T47D (cell line): Measurements from ENCODE around the gene GPC5.

Experiments
- DNase-seq, 2 experiments: peaks; one replicate each; pipeline versions ENCODE4 v3.0.0 to v3.0.0-alpha.2; 2011 to 2012; ENCODE audit warnings: low read depth in 1 of 2, low spot score in 1 of 2
- JUND ChIP-seq: IDR thresholded peaks from 2 replicates; pipeline ENCODE4 v1.6.1; 2012; ENCODE audit warnings: low read depth
- in situ Hi-C: cut with HindIII; loops from 2 replicates; pipeline ENCODE4 v1.10.0; 2016; ENCODE audit warnings: low sequenced_read_pairs, low pct_unique_long_range_greater_than_20kb

The GPC5 gene

GRCh38 chr13:92012787-92013186, 614.4 kb downstream of the GPC5 start:
- in situ Hi-C loops: no loop called here
- no peak for TF ChIP-seq JUND
- DNase-seq: no peak

- no peak for TF ChIP-seq JUND
- DNase-seq: no peak
- in situ Hi-C loops: no loop called here
Observed at GRCh38 chr13:92017737-92018136, 619.3 kb downstream of the GPC5 start.

DNA sequence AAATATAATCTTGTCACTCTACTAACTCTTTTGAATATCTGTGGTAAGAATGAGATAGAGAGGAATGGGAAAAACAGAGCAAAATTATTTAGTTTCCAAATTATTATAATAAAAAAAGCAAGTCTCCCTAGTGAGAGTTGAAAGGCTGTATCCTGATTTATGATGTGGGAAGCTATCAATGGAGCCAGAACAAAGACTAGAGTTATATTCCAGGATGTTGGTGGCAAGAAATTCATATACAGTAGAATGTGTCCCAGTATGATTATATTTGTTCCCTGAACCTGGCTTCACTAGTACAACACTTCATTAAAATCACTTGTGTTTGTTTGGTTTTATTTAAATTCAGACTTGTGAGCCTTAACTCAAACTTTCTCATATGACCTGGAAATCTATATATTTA, 630.3 kb downstream of the GPC5 start:
- in situ Hi-C loops: no loop called here
- DNase-seq: no peak
- TF ChIP-seq JUND: no peak

- DNase-seq: no peak
- TF ChIP-seq JUND: no peak
- in situ Hi-C loops: no loop called here
Observed at GRCh38 chr13:92029641-92030040, 631.2 kb downstream of the GPC5 start.

GRCh38 chr13:92038905-92039304, 640.5 kb downstream of the GPC5 start:
- in situ Hi-C loops: no loop called here
- TF ChIP-seq JUND: no peak
- DNase-seq: no peak

- in situ Hi-C loops: no loop called here
- DNase-seq: no peak
- TF ChIP-seq JUND: no peak
Observed at GRCh38 chr13:92042522-92042921, 644.1 kb downstream of the GPC5 start.

DNA sequence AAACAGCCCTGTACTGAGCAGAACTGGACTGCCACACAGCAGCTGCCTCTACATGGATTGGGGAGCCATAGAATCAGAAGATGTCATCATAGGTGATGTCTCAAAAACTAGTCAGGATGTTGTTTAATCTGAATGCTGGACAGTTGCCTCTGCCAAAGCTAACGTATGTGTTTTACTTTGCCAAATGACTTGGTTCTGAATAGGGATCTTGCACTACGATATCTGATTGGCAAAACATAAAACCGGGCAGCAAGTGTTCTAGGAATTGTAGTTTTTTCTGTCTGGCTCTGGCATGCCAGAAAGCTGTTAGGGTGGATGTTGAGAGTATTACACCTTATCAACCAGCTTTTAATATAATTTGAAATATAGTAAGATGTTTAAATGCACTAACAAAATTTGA, 645.9 kb downstream of the GPC5 start:
- in situ Hi-C loops: no loop called here
- TF ChIP-seq JUND: no peak
- DNase-seq: peak in 1 of 2 experiments; percentile 19

DNA sequence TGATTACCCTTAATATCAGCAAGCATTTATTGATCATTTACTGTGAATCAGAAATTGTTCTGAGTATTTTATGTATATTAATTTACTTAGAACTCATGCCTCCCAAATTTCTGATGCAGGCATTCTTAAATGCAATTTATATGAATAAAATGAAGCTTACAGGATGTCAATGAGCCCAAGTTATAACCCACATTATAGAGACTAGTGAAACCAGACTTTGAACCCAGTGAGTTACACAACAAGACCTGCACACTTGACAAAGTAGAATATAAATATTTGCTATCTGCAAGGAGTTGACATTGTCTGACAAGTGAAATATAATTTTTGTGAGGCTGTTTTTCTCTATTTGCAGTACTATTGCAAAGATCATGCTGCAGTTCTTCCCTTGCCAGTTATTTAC, 656.0 kb downstream of the GPC5 start:
- in situ Hi-C loops: no loop called here
- TF ChIP-seq JUND: no peak
- DNase-seq: no peak

DNA sequence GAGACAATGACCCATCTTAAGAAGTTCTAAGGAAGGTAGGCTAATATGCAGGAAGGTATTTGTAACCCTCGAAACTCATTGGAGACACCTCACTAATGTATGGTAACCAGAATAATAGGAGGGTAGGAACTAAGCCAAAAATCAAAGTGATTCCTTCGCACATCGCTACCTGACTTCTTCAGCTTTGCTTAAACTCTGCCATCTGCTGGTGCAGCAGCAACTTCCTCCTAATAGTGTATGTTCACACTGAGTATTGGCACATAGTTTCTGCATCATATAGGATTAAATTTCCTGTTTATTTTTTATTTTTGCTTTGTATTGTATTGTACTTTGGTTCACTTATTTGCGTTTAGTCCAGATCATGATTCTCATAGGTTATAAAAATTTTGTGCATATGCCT, 676.2 kb downstream of the GPC5 start:
- in situ Hi-C loops: no loop called here
- peak; percentile 13 to 69 for DNase-seq
- TF ChIP-seq JUND: no peak

- no peak for DNase-seq
- TF ChIP-seq JUND: no peak
- in situ Hi-C loops: no loop called here
Observed at GRCh38 chr13:92097337-92097903, 699.0 kb downstream of the GPC5 start.

DNA sequence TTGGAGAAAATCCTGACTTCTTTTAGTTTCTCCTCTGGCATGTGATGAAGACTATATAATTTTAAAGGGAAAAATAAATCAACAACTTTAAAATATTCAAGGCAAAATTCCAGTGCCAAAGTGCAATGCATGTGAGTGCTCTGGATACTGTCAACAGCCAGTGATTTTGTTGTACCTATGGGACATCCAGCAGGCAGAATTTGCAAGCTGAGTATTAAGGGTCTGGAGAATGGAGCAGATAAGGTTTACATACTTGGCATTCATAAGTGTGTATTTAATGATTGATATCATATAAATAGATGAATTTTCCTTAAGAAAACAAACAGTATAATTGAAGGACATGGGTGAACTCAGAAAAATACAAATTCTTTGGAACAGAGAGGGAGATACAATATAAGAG, 703.4 kb downstream of the GPC5 start:
- in situ Hi-C loops: no loop called here
- no peak for TF ChIP-seq JUND
- DNase-seq: no peak

GRCh38 chr13:92103689-92104153, 705.3 kb downstream of the GPC5 start:
- in situ Hi-C loops: no loop called here
- peak in 1 of 2 experiments; percentile 48 for DNase-seq
- no peak; the same call in 1 of the 2 replicates for TF ChIP-seq JUND

DNA sequence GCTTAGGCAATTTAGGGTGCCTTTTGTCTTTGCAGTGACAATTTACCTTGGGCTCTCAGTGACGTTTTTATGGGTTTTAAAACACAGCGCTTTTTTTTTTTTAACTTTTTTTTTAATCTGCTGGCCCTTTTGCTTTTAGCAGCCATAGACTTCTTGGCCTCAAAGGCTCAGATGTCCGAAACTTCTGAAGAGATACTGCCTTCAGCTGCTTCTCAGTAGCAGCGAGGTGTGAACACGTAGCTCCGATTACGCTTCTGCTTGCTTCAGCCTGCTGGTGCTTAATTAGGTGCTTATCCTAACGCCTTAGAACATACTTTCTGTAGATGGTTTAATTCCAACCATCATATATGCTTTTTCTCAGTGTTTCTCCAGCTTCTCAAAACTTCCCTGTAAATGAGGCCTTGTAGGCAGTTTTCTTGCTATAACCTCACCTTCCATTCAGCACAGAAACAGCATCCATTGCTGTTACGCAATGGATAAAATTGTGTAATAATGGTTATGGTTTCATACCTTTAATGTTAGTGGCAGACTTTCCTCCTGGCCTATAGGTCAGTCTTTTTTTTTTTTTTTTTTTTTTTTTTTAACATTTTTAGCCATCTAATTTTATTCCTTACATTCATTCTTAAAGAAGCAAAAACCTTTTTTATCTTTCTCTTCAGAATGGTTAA, 723.9 kb downstream of the GPC5 start:
- no peak for TF ChIP-seq JUND
- in situ Hi-C loops: no loop called here
- no peak for DNase-seq

- DNase-seq: no peak
- no peak for TF ChIP-seq JUND
- in situ Hi-C loops: no loop called here
Observed at GRCh38 chr13:92126399-92126798, 728.0 kb downstream of the GPC5 start.
